GM06990 (cell line): ENCODE results near the gene CUBN.

ENCODE experiments used
- DNase-seq: peaks from one replicate; pipeline ENCODE4 v3.0.0-alpha.2; 2011; ENCODE audit not compliant: insufficient read length; ENCODE audit errors: extremely low read depth
- H3K27me3 ChIP-seq: replicated peaks from 2 replicates; pipeline ENCODE4 v1.6.0; 2011; ENCODE audit warnings: low read length; ENCODE audit not compliant: control insufficient read depth, insufficient read depth
- H3K36me3 ChIP-seq: 2 replicates; pipeline ENCODE4 v1.5.1; 2011; ENCODE audit warnings: low read length; ENCODE audit not compliant: control insufficient read depth, insufficient read depth
- H3K4me3 ChIP-seq: replicated peaks from 2 replicates; pipeline ENCODE4 v1.5.1; 2011; ENCODE audit warnings: low read depth, mild to moderate bottlenecking, control low read depth, low read length
- TF ChIP-seq, protein P1 (sequence below): IDR thresholded peaks from 2 replicates; pipeline ENCODE4 v1.5.1; 2011; ENCODE audit warnings: low read length, control low read depth, mild to moderate bottlenecking, inconsistent platforms; ENCODE audit not compliant: insufficient read depth, poor library complexity, severe bottlenecking

CUBN gene

DNA sequence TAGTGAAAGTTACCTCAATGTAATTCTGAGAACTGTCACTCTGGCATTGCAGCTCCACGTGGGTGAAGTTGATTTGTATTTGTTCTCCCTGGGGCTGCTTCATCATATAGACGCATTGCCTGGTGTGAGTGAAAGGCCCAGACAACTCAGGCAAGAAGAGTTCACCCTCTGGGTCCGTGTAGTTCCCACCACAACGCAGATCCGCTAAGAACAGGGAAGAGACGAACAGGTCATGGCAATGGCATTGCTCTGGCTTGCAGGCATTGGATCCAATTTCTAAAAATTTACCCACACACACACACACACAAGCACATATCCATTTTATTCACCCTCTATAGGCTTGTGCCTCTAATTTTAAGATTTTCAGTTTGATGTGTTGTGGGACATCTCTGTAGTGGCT is 45.4 kb downstream of the CUBN start:
- no peak for DNase-seq
- Histone ChIP-seq H3K36me3 (no peaks in the 10 kb centered on the region), H3K27me3 (no peaks in the 10 kb centered on the region; the same call in 1 of the 2 replicates), H3K4me3 (no peak overlapping the region)
- TF ChIP-seq, protein P1, sequence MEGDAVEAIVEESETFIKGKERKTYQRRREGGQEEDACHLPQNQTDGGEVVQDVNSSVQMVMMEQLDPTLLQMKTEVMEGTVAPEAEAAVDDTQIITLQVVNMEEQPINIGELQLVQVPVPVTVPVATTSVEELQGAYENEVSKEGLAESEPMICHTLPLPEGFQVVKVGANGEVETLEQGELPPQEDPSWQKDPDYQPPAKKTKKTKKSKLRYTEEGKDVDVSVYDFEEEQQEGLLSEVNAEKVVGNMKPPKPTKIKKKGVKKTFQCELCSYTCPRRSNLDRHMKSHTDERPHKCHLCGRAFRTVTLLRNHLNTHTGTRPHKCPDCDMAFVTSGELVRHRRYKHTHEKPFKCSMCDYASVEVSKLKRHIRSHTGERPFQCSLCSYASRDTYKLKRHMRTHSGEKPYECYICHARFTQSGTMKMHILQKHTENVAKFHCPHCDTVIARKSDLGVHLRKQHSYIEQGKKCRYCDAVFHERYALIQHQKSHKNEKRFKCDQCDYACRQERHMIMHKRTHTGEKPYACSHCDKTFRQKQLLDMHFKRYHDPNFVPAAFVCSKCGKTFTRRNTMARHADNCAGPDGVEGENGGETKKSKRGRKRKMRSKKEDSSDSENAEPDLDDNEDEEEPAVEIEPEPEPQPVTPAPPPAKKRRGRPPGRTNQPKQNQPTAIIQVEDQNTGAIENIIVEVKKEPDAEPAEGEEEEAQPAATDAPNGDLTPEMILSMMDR, result no peak

DNA sequence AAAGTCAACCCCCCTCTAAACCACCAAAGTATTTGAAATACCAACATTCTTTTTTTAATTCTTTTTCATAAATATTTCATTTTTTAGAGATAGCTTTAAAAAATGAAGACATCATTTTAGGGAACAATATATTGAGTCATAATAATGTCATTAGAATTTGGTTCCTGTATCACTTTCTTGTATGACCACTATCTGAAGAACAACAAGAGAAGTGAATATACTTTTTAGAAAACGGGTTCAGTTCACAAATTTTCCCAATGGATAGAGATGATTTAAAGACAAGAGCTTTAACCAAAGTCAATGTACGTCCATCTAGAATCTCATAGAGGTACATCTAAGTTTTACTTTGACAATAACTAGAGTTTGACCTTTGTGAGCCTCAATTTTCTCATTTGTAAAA is 48.2 kb downstream of the CUBN start:
- no peaks in the 10 kb centered on the region for H3K36me3 ChIP-seq
- TF ChIP-seq, protein P1, result no peak
- no peak for DNase-seq
- H3K27me3 ChIP-seq, result no peaks in the 10 kb centered on the region; the same call in 1 of the 2 replicates
- H3K4me3 ChIP-seq, result no peak overlapping the region

DNA sequence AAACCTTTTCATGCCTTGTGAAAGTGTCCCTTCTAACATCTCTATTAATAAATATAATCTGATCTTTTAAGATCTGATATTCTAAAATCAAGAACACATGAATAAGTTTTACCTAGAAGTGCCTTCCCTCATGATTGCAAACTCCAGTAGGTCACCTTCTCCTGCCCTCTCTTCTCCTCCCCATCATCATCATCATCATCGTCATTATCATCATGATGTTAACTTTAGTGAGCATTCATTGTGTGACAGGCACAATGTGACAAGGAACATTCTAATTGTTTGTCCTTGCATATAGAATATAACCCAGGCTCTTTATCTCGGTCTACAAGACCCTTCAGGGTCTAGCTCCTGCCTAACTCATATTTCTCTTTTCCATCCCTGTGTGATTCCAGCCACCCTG is 51.7 kb downstream of the CUBN start:
- TF ChIP-seq, protein P1, result no peak
- H3K4me3 ChIP-seq, result no peak overlapping the region

DNA sequence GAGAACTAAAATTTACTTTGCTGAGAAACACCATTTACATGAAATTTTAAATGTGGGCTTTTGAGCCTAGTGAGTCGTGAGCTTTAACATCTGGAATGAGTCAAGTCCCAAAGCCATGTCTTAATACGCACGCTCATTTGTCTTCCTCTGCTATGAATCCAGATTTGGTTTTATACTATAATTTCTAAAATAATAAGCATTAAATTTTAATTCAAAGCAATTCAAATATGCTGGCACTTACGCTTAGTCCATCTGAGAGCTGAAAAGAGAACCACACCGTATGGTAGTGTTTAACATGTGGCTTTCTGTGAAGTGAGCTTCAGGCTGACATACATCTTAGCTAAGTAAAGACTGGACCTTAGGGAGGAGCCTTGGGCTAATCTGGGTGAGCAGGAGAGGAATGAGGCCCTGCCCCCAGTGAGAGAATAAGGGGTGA is 52.2 kb downstream of the CUBN start:
- DNase-seq, result no peak
- TF ChIP-seq, protein P1, result no peak
- Histone ChIP-seq H3K36me3 (no peaks in the 10 kb centered on the region), H3K27me3 (no peaks in the 10 kb centered on the region; the same call in 1 of the 2 replicates), H3K4me3 (no peak overlapping the region)

More for the DNA sequence above, 51.7 kb downstream of the CUBN start:
- Histone ChIP-seq H3K36me3 (no peaks in the 10 kb centered on the region), H3K27me3 (no peaks in the 10 kb centered on the region; the same call in 1 of the 2 replicates)
- DNase-seq, result no peak

DNA sequence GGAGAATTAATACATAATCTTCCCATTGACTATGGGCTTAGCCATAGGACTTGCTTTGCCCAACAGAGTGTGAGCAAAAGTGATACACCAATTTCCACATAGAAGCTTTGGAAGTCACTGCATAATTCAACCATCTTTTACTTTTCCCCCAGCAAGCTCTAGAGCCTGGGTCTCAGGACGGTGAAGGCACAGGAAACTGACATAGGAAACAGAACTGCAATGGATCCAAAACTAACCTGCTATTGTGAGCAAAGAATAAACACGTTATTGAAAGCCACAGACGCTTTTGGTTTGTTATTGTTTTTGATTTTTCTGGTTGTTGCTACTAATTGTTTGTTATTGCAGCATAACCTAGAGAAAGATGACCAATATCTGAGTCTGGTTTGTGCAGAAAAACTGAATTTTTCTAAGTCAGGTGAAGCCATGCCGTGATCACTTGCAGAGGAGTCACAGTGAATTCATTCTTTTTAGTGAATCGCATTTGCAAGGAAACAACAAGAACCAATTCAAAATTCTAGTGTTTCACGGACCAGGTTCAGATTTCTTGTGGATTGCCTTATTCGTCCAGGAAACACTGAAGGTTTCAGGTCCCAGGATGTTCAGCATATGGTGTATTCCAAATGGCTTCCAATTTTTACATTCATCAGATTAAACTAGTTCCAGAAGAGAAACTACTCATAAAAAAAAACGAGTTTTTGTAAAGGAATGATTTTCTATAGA is 52.8 kb downstream of the CUBN start:
- Histone ChIP-seq H3K27me3 (no peaks in the 10 kb centered on the region; the same call in 1 of the 2 replicates), H3K36me3 (no peaks in the 10 kb centered on the region), H3K4me3 (no peak overlapping the region)
- no peak for DNase-seq
- TF ChIP-seq, protein P1, result no peak
